IMR-90 (cell line): ENCODE data around the gene PRKAR2A. TPM values are rescaled to one million over a fixed set of nuclear protein-coding genes. Genes with fewer than 3 reads are reported as not detected.
"Not testable (repeated sequence)": the region's sequence is repeated elsewhere in the genome, so short reads cannot be mapped to it uniquely, and the experiment has no call there.

Experiments used
- ATAC-seq: fragments of 200-7000 bp; cut with Tn5 transposase; 2 replicates; pipeline ENCODE4 v1.9.1; 2020; ENCODE audit warnings: low read depth, mild to moderate bottlenecking, moderate library complexity
- BruUV-seq: library from RNA; stranded (reverse); fragments of 400-500 nt; replicated peaks from 2 replicates; lab custom pipeline; 2021; lab: Mats Ljungman, UMichigan
- CTCF ChIA-PET: fragments of 300-600 bp; formaldehyde crosslinking; extraction: SDS; loops from one replicate; lab custom pipeline; 2021; ENCODE audit warnings: antibody characterized with exemption; lab: Yijun Ruan, JAX
- POLR2A ChIA-PET: fragments of 300-600 bp; sonication (Branson Sonifier 250); formaldehyde crosslinking; loops from one replicate; lab custom pipeline; 2022; ENCODE audit warnings: antibody characterized with exemption; ENCODE audit not compliant: unreplicated experiment; lab: Charles Lee
- DNase-seq: peaks from one replicate; pipeline ENCODE4 v3.0.0; 2013
- H2AFZ ChIP-seq: replicated peaks from 2 replicates; pipeline ENCODE3; 2013; ENCODE audit warnings: low read length, mild to moderate bottlenecking; ENCODE audit not compliant: poor library complexity
- H2AK5ac ChIP-seq: 2 replicates; pipeline ENCODE4 v1.6.1; 2013; ENCODE audit warnings: low read depth, low read length, inconsistent platforms
- H2AK9ac ChIP-seq: replicated peaks from 2 replicates; pipeline ENCODE3; 2013; ENCODE audit warnings: mild to moderate bottlenecking, low read depth, low read length, moderate library complexity; ENCODE audit not compliant: poor library complexity
- H2BK120ac ChIP-seq: 2 replicates; pipeline ENCODE4 v1.6.1; 2013; ENCODE audit warnings: low read depth, low read length, inconsistent platforms
- H2BK15ac ChIP-seq: 3 replicates; pipeline ENCODE4 v1.6.1; 2013; ENCODE audit warnings: low read depth, low read length, inconsistent platforms
- H2BK20ac ChIP-seq: 2 replicates; pipeline ENCODE4 v1.6.1; 2013; ENCODE audit warnings: low read depth, mild to moderate bottlenecking, inconsistent platforms, low read length, moderate library complexity
- H2BK5ac ChIP-seq: 2 replicates; pipeline ENCODE4 v1.6.1; 2013; ENCODE audit warnings: mild to moderate bottlenecking, low read depth, low read length, inconsistent platforms; ENCODE audit not compliant: poor library complexity, severe bottlenecking
- H3K14ac ChIP-seq: replicated peaks from 2 replicates; pipeline ENCODE4 v1.6.1; 2013; ENCODE audit warnings: low read depth, low read length, inconsistent platforms
- H3K18ac ChIP-seq: 2 replicates; pipeline ENCODE4 v1.6.1; 2013; ENCODE audit warnings: low read depth, low read length, control low read depth
- H3K23ac ChIP-seq: 2 replicates; pipeline ENCODE4 v1.6.1; 2013; ENCODE audit warnings: low read depth, low read length, inconsistent platforms
- H3K27ac ChIP-seq: 2 replicates; pipeline ENCODE4 v1.5.1; 2013; ENCODE audit warnings: mild to moderate bottlenecking, control low read depth, low read length; ENCODE audit not compliant: insufficient read depth
- H3K27me3 ChIP-seq: 2 replicates; pipeline ENCODE4 v1.6.1; 2013; ENCODE audit warnings: low read length; ENCODE audit not compliant: control insufficient read depth, insufficient read depth
- H3K36me3 ChIP-seq: 2 replicates; pipeline ENCODE4 v1.6.1; 2013; ENCODE audit warnings: low read length, mixed read lengths; ENCODE audit not compliant: control insufficient read depth, insufficient read depth
- H3K4ac ChIP-seq: 2 replicates; pipeline ENCODE4 v1.6.1; 2013; ENCODE audit warnings: low read depth, low read length, inconsistent platforms
- H3K4me1 ChIP-seq: 2 replicates; pipeline ENCODE4 v1.6.1; 2013; ENCODE audit warnings: low read length, mixed read lengths; ENCODE audit not compliant: control insufficient read depth, insufficient read depth
- H3K4me2 ChIP-seq: 2 replicates; pipeline ENCODE4 v1.6.1; 2013; ENCODE audit warnings: low read depth, mild to moderate bottlenecking, control low read depth, low read length, moderate library complexity
- H3K4me3 ChIP-seq: 2 replicates; pipeline ENCODE4 v1.5.1; 2013; ENCODE audit warnings: low read depth, mild to moderate bottlenecking, control low read depth, low read length, moderate library complexity; ENCODE audit not compliant: insufficient read depth
- H3K56ac ChIP-seq: 2 replicates; pipeline ENCODE4 v1.6.1; 2013; ENCODE audit warnings: low read length, inconsistent platforms; ENCODE audit not compliant: insufficient read depth; ENCODE audit errors: extremely low read depth
- H3K79me1 ChIP-seq, 2 experiments: 2 replicates each; pipeline ENCODE4 v1.6.1; 2013; ENCODE audit warnings: low read length in 2 of 2, inconsistent platforms in 1 of 2, low read depth in 1 of 2
- H3K9ac ChIP-seq: 2 replicates; pipeline ENCODE4 v1.6.1; 2013; ENCODE audit warnings: low read depth, low read length, control low read depth
- H3K9me1 ChIP-seq: 2 replicates; pipeline ENCODE4 v1.6.1; 2013; ENCODE audit warnings: low read length, inconsistent platforms; ENCODE audit not compliant: insufficient read depth
- H3K9me3 ChIP-seq: 2 replicates; pipeline ENCODE4 v1.6.1; 2013; ENCODE audit warnings: low read length; ENCODE audit not compliant: control insufficient read depth, insufficient read depth
- H4K20me1 ChIP-seq: 2 replicates; pipeline ENCODE4 v1.6.1; 2013; ENCODE audit warnings: low read length, inconsistent platforms; ENCODE audit not compliant: insufficient read depth
- H4K5ac ChIP-seq: 2 replicates; pipeline ENCODE4 v1.6.1; 2013; ENCODE audit warnings: mild to moderate bottlenecking, low read depth, low read length, control low read depth
- H4K8ac ChIP-seq, 2 experiments: 2 replicates each; pipeline ENCODE4 v1.6.1; 2013; ENCODE audit warnings: low read depth in 2 of 2, low read length in 2 of 2, control low read depth in 1 of 2, inconsistent platforms in 1 of 2
- H4K91ac ChIP-seq: 2 replicates; pipeline ENCODE4 v1.6.1; 2013; ENCODE audit warnings: low read depth, low read length, inconsistent platforms; ENCODE audit not compliant: insufficient read depth
- WGBS, 2 experiments: methylation state at CpG; one replicate each; pipeline versions ENCODE4 v1.1.5 to v1.1.7; 2013; ENCODE audit warnings: missing lambda C conversion rate in 2 of 2; ENCODE audit not compliant: insufficient read length in 1 of 2; ENCODE audit errors: extremely low coverage in 2 of 2; 5-methylcytosine and 5-hydroxymethylcytosine counted together
- dilution Hi-C: fragments of 300-500 bp; cut with HindIII; formaldehyde crosslinking; loops from one replicate; pipeline ENCODE4 v1.14.3; 2018; ENCODE audit warnings: low sequenced_read_pairs; ENCODE audit not compliant: unreplicated experiment
- in situ Hi-C: fragments of 300-500 bp; cut with MboI; formaldehyde crosslinking; loops from 3 replicates; pipeline ENCODE4 v1.14.3; 2019; ENCODE audit warnings: low sequenced_read_pairs, inconsistent platforms, mixed read lengths
- intact Hi-C: fragments of 100-400 bp; cut with micrococcal nuclease; formaldehyde crosslinking; loops from 2 replicates; pipeline ENCODE4 v1.10.0; 2022
- polyA plus RNA-seq, 3 experiments: library from polyadenylated mRNA; depleted of rRNA; stranded (reverse); fragments of >200 nt; gene quantifications; 2 replicates each; pipeline ENCODE4 v1.2.3, GENCODE V29; 2012; ENCODE audit warnings: low replicate concordance in 1 of 3
- total RNA-seq: library from RNA; depleted of rRNA; stranded (reverse); fragments of >200 nt; gene quantifications from 2 replicates; pipeline ENCODE4 v1.2.3, GENCODE V29; 2012

Gene PRKAR2A
- total and polyA plus RNA-seq, 2 of the 4 experiments (the other 2 are of a cell fraction), result 11.3 to 48.2 TPM

DNA sequence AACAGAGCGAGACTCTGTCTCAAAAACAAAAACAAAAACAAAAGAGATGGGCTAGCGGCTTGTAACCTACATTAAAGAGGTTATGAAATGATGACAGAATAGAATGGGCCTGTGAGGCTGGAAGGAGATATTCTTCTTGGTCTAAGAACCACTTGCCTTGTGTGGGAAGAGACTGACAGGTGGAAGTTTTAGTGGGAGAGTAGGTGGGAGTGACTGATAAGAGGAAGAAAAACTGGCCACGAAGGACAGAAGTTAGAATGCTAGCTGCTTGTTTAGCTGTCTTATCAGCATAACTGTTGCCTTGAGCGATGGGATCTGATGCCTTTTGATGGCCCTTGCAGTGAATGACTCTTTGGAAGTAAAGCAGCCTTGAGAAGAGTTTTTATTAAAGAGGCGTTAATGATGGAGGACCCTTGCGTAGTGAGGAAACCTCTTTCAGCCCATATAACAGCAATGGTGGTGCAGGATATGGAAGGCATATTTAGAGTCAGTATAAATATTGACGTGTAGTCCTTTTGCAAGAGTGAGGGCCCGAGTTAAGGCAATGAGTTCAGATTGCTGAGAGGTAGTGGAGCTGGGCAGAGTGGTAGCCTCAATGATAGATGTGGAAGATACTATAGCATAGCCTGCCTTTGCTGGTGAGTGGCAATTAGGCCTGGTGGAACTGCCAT, 122.4 kb downstream of the PRKAR2A start:
- H3K18ac ChIP-seq, H2BK15ac ChIP-seq, dilution Hi-C loops, H4K91ac ChIP-seq, H3K9me3 ChIP-seq, CTCF ChIA-PET, ATAC-seq, in situ Hi-C loops, H3K27me3 ChIP-seq, H2AK5ac ChIP-seq, H3K56ac ChIP-seq, H3K4ac ChIP-seq, H3K36me3 ChIP-seq, BruUV-seq, intact Hi-C loops, H2AFZ ChIP-seq, H2BK20ac ChIP-seq, H2BK5ac ChIP-seq, POLR2A ChIA-PET, H3K27ac ChIP-seq, H2AK9ac ChIP-seq, H4K5ac ChIP-seq, H4K20me1 ChIP-seq, H3K14ac ChIP-seq, H3K4me1 ChIP-seq, H3K23ac ChIP-seq, H3K4me3 ChIP-seq, H2BK120ac ChIP-seq, H3K9ac ChIP-seq, H3K9me1 ChIP-seq, H3K79me1 ChIP-seq, H4K8ac ChIP-seq, DNase-seq, H3K4me2 ChIP-seq: not testable (repeated sequence)
- WGBS, 2 experiments, result 53% methylated on average over 3 of the region's 8 CpGs; no CpG with 5 or more reads in 1 of the 2 experiments
